H1 (cell line): ENCODE measurements around the gene BTRC. TPM values are rescaled to one million over a fixed set of nuclear protein-coding genes. Genes with fewer than 3 reads are reported as not detected.

Experiments
- CTCF ChIA-PET: fragments of 300-600 bp; sonication (Branson Sonifier 250); formaldehyde crosslinking; loops from one replicate; lab custom pipeline; 2021; ENCODE audit not compliant: partially characterized antibody; lab: Charles Lee
- POLR2A ChIA-PET: fragments of 300-600 bp; sonication (Branson Sonifier 250); formaldehyde crosslinking; loops from one replicate; lab custom pipeline; 2021; ENCODE audit warnings: inconsistent platforms; ENCODE audit not compliant: partially characterized antibody; lab: Charles Lee
- DNase-seq, 2 experiments: peaks; one replicate each; pipeline versions ENCODE4 v3.0.0 to v3.0.0-alpha.2; 2010 to 2022; ENCODE audit warnings: low spot score in 2 of 2, low read depth in 1 of 2, mixed read lengths in 1 of 2
- FAIRE-seq: peaks from 2 replicates; lab custom pipeline; 2011; peaks lifted over from hg19 to GRCh38; lab: Jason Lieb, UNC
- H2AFZ ChIP-seq: 2 replicates; pipeline ENCODE4 v1.8.1; 2012; ENCODE audit warnings: low read length, inconsistent platforms
- H2AK5ac ChIP-seq: 2 replicates; pipeline ENCODE4 v1.6.1; 2013; ENCODE audit warnings: low read depth, low read length
- H2BK120ac ChIP-seq: replicated peaks from 2 replicates; pipeline ENCODE3; 2013; ENCODE audit warnings: low read depth, low read length, inconsistent platforms
- H2BK12ac ChIP-seq: 2 replicates; pipeline ENCODE4 v1.6.1; 2013; ENCODE audit warnings: low read depth, low read length
- H2BK15ac ChIP-seq: 2 replicates; pipeline ENCODE4 v1.6.1; 2013; ENCODE audit warnings: low read length
- H2BK20ac ChIP-seq: 2 replicates; pipeline ENCODE4 v1.6.1; 2013; ENCODE audit warnings: low read length
- H2BK5ac ChIP-seq: 2 replicates; pipeline ENCODE4 v1.6.1; 2013; ENCODE audit warnings: low read depth, low read length
- H3K14ac ChIP-seq: 2 replicates; pipeline ENCODE4 v1.6.1; 2013; ENCODE audit warnings: inconsistent platforms; ENCODE audit not compliant: insufficient read length
- H3K18ac ChIP-seq: 2 replicates; pipeline ENCODE4 v1.6.1; 2013; ENCODE audit warnings: low read length; ENCODE audit errors: extremely low read depth
- H3K23ac ChIP-seq: 2 replicates; pipeline ENCODE4 v1.6.1; 2013; ENCODE audit warnings: inconsistent platforms; ENCODE audit not compliant: insufficient read length
- H3K23me2 ChIP-seq: 2 replicates; pipeline ENCODE4 v1.6.1; 2013; ENCODE audit warnings: low read depth, low read length
- H3K27ac ChIP-seq: 2 replicates; pipeline ENCODE4 v1.6.1; 2011; ENCODE audit warnings: low read depth, low read length, inconsistent platforms
- H3K27me3 ChIP-seq, 4 experiments: replicated peaks in 1 of 4; 1 replicate in 1 of 4; 2 replicates in 3 of 4; pipeline versions ENCODE4 v1.6.1 to v1.8.1; 2011 to 2013; ENCODE audit warnings: low read length in 3 of 4, mild to moderate bottlenecking in 3 of 4, inconsistent platforms in 2 of 4, mixed read lengths in 2 of 4, moderate library complexity in 1 of 4; ENCODE audit not compliant: control insufficient read depth in 3 of 4, insufficient read depth in 3 of 4; ENCODE audit errors: extremely low read depth in 1 of 4
- H3K36me3 ChIP-seq, 4 experiments: 2 replicates each; pipeline versions ENCODE4 v1.6.1 to v1.8.1; 2011 to 2013; ENCODE audit warnings: mild to moderate bottlenecking in 4 of 4, low read length in 3 of 4, moderate library complexity in 2 of 4, control low read depth in 1 of 4, inconsistent platforms in 1 of 4; ENCODE audit not compliant: insufficient read depth in 4 of 4, control insufficient read depth in 2 of 4
- H3K4ac ChIP-seq: replicated peaks from 2 replicates; pipeline ENCODE3; 2013; ENCODE audit warnings: low read length, low read depth, mixed read lengths, inconsistent platforms; ENCODE audit not compliant: insufficient read length
- H3K4me1 ChIP-seq, 4 experiments: replicated peaks in 1 of 4; 1 replicate in 1 of 4; 2 replicates in 3 of 4; pipeline versions ENCODE4 v1.6.1 to v1.8.1; 2011 to 2013; ENCODE audit warnings: low read length in 3 of 4, inconsistent platforms in 2 of 4, mixed read lengths in 1 of 4; ENCODE audit not compliant: insufficient read depth in 4 of 4, control insufficient read depth in 3 of 4
- H3K4me2 ChIP-seq, 2 experiments: 2 replicates each; pipeline versions ENCODE4 v1.6.1 to v1.8.1; 2011 to 2013; ENCODE audit warnings: low read depth in 2 of 2, low read length in 2 of 2, control low read depth in 1 of 2, inconsistent platforms in 1 of 2, mild to moderate bottlenecking in 1 of 2; ENCODE audit not compliant: insufficient read depth in 1 of 2
- H3K4me3 ChIP-seq, 4 experiments: fragments of 200-600, 300-600 bp in 1 of 4; sonication (generic), shearing (Covaris generic), sonication (Bioruptor Twin) in 1 of 4; 2 replicates each; pipeline versions ENCODE4 v1.5.1 to v1.8.1; 2011 to 2016; ENCODE audit warnings: low read length in 4 of 4, low read depth in 3 of 4, control low read depth in 2 of 4, inconsistent platforms in 2 of 4, mild to moderate bottlenecking in 2 of 4, mixed read lengths in 1 of 4, moderate library complexity in 1 of 4; ENCODE audit not compliant: insufficient read depth in 2 of 4; ENCODE audit errors: extremely low read depth in 1 of 4
- H3K56ac ChIP-seq: replicated peaks from 2 replicates; pipeline ENCODE3; 2013; ENCODE audit warnings: low read depth, mild to moderate bottlenecking, mixed read lengths, low read length, inconsistent platforms; ENCODE audit not compliant: insufficient read length
- H3K79me1 ChIP-seq: 2 replicates; pipeline ENCODE4 v1.6.1; 2013; ENCODE audit warnings: low read depth, low read length, control low read depth
- H3K79me2 ChIP-seq, 2 experiments: 2 replicates each; pipeline versions ENCODE4 v1.6.1 to v1.8.1; 2012 to 2013; ENCODE audit warnings: low read length in 2 of 2, mild to moderate bottlenecking in 2 of 2, inconsistent platforms in 1 of 2; ENCODE audit not compliant: insufficient read depth in 2 of 2, control insufficient read depth in 1 of 2
- H3K9ac ChIP-seq, 4 experiments: replicated peaks in 1 of 4; 1 replicate in 1 of 4; 2 replicates in 3 of 4; pipeline versions ENCODE4 v1.6.1 to v1.8.1; 2011 to 2013; ENCODE audit warnings: low read depth in 3 of 4, low read length in 3 of 4, control low read depth in 2 of 4, mild to moderate bottlenecking in 2 of 4, moderate library complexity in 2 of 4, inconsistent platforms in 1 of 4; ENCODE audit errors: extremely low read depth in 1 of 4
- H3K9me3 ChIP-seq, 2 experiments: 2 replicates each; pipeline versions ENCODE4 v1.6.1 to v1.8.1; 2012 to 2013; ENCODE audit warnings: mild to moderate bottlenecking in 2 of 2, moderate library complexity in 2 of 2, control low read depth in 1 of 2, inconsistent platforms in 1 of 2, low read depth in 1 of 2, low read length in 1 of 2, mixed read lengths in 1 of 2; ENCODE audit not compliant: insufficient read depth in 2 of 2
- H4K20me1 ChIP-seq, 2 experiments: replicated peaks in 1 of 2; 2 replicates each; pipeline versions ENCODE3 to v1.8.1; 2011 to 2013; ENCODE audit warnings: inconsistent platforms in 2 of 2, low read length in 2 of 2, mild to moderate bottlenecking in 1 of 2; ENCODE audit not compliant: insufficient read depth in 2 of 2, control insufficient read depth in 1 of 2
- H4K5ac ChIP-seq: 2 replicates; pipeline ENCODE4 v1.6.1; 2013; ENCODE audit warnings: low read length, low read depth, mixed read lengths, inconsistent platforms; ENCODE audit not compliant: insufficient read length
- H4K8ac ChIP-seq: 2 replicates; pipeline ENCODE4 v1.8.0; 2013; ENCODE audit warnings: mild to moderate bottlenecking, moderate library complexity, low read length, inconsistent platforms; ENCODE audit not compliant: insufficient read depth; ENCODE audit errors: extremely low read depth
- H4K91ac ChIP-seq: replicated peaks from 2 replicates; pipeline ENCODE3; 2013; ENCODE audit warnings: low read length, mixed read lengths, inconsistent platforms; ENCODE audit not compliant: insufficient read length
- CBX8 ChIP-seq: fragments of 300-800, 300-1000 bp; sonication (generic); IDR thresholded peaks from 2 replicates; pipeline ENCODE4 v1.7.1; 2016; ENCODE audit warnings: low read depth, low read length, borderline replicate concordance
- KDM4A ChIP-seq: IDR thresholded peaks from one replicate; pipeline ENCODE4 v1.7.1; 2012; ENCODE audit warnings: low read depth, mild to moderate bottlenecking, moderate library complexity, low read length, inconsistent platforms; ENCODE audit not compliant: severe bottlenecking
- NRF1 ChIP-seq: IDR thresholded peaks from 2 replicates; pipeline ENCODE4 v1.6.1; 2011; ENCODE audit warnings: mild to moderate bottlenecking, low read depth, low read length, improper control_type of control experiment
- POLR2AphosphoS5 ChIP-seq: IDR thresholded peaks from 2 replicates; pipeline ENCODE4 v1.6.1; 2011; ENCODE audit warnings: low read depth, low read length
- SAP30 ChIP-seq: fragments of 300-600 bp; sonication (generic); IDR thresholded peaks from 2 replicates; pipeline ENCODE4 v1.7.1; 2012; ENCODE audit warnings: low read length, moderate library complexity, mild to moderate bottlenecking, inconsistent platforms; ENCODE audit not compliant: insufficient read depth, insufficient replicate concordance
- SP4 ChIP-seq: IDR thresholded peaks from 2 replicates; pipeline ENCODE4 v1.6.1; 2012; ENCODE audit warnings: low read length, inconsistent platforms
- TBP ChIP-seq: IDR thresholded peaks from 2 replicates; pipeline ENCODE4 v1.6.1; 2011; ENCODE audit warnings: low read depth, low read length, improper control_type of control experiment
- YY1 ChIP-seq: IDR thresholded peaks from 2 replicates; pipeline ENCODE4 v1.6.1; 2011; ENCODE audit warnings: low read depth, mild to moderate bottlenecking, low read length
- WGBS, 2 experiments: shearing (Covaris generic) in 1 of 2; methylation state at CpG; one replicate each; pipeline versions ENCODE4 v1.1.6 to v1.1.7; 2013 to 2015; ENCODE audit warnings: low lambda C conversion rate in 2 of 2, mixed read lengths in 2 of 2, inconsistent platforms in 1 of 2, low coverage in 1 of 2, missing lambda C conversion rate in 1 of 2; ENCODE audit not compliant: insufficient replicate concordance in 2 of 2, insufficient coverage in 1 of 2, insufficient read length in 1 of 2; ENCODE audit errors: extremely low coverage in 1 of 2, missing lambda C conversion rate in 1 of 2; 5-methylcytosine and 5-hydroxymethylcytosine counted together
- polyA plus RNA-seq, 7 experiments: library from polyadenylated mRNA; depleted of rRNA in 3 of 7; stranded (reverse) in 5 of 7; unstranded in 2 of 7; fragments of >200 nt in 5 of 7; fragments of 200-250 nt in 2 of 7; gene quantifications; 1 replicate in 5 of 7; 2 replicates in 1 of 7; 4 replicates in 1 of 7; pipeline versions ENCODE4 v1.2.1 to v1.2.3, GENCODE V29; 2011 to 2013; ENCODE audit warnings: missing spikeins in 2 of 7, mixed read lengths in 2 of 7
- total RNA-seq: library from RNA; stranded (reverse); fragmentation: NEBNext Ultra II Directional; extraction: Animal tissue kit (Norgen Biotek cat#: 25700); gene quantifications from 2 replicates; pipeline ENCODE4 v1.2.1, GENCODE V29; 2021

Gene BTRC
- total and polyA plus RNA-seq, 2 of the 8 experiments (the other 6 are each of a cell fraction or from before 2014, with no cell fraction given) = 9.9 to 24.7 TPM

DNA sequence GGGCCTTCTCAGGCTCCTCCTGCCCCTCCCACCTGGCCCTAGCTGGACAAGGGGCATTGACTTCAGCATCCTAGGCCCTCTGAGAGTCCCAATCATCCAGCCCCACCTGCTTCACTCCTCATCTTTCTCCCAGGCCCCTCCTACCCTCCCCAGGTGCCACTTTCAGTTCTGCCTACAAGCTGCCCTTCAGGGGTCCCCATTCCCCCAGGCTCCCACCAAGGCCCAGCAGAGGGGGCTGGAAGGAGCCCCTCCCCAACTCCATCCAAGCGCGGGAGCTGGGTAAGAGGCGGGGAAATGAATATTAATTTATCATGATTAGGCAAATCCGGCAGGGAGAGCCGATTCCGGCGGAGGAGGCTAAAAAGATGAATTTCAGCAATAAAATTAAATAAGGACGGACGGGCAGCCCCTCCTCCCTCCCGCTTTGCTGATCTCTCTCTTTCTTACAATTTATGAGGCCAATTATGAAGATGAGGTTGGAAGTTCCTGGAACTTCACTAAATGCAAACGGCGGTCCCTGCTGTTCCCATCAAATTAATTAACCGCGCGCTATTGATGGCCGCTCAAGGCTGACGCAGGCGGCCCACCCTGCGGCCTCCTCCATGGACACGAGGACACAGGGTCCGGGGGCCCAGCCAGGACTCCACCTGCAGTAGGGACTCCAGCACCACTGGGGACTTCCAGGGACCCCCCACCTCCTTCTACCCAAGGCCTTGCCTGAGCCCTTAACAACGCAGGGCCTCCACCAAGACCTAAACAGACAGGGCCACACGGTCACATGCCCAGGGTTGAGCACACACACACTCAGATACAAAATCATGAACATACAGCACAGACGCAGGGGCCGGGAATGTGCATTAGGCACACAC lies 220.2 kb downstream of the BTRC start:
- H3K9me3 ChIP-seq = peaks cover 6 to 9% of the 10 kb centered on the region in 2 experiments; a peak in 2 of 4 replicates
- FAIRE-seq (no peak), DNase-seq (no peak)
- no peak overlapping the region; the same call in 1 of the 2 replicates for H2BK15ac ChIP-seq
- H3K27me3 ChIP-seq = peaks cover 6 to 40% (median 28%) of the 10 kb centered on the region in 4 experiments
- no peak overlapping the region for H3K4me2 ChIP-seq
- peaks cover 0 to 14% (median 7%) of the 10 kb centered on the region in 4 experiments; a peak in 5 of 7 replicates for H3K4me1 ChIP-seq
- no peak overlapping the region for H2BK20ac ChIP-seq
- whole genome bisulfite sequencing, 2 experiments = 95% methylated on average over 25 of the region's 25 CpGs; no CpG with 5 or more reads in 1 of the 2 experiments
- no peak overlapping the region; the same call in 1 of the 2 replicates for H4K8ac ChIP-seq
- peaks cover 1 to 6% (median 5%) of the 10 kb centered on the region in 4 experiments; a peak in 2 of 8 replicates for H3K36me3 ChIP-seq
- no peak overlapping the region for H2BK120ac ChIP-seq
- no peak overlapping the region for H4K91ac ChIP-seq
- H3K18ac ChIP-seq = no peak overlapping the region; the same call in 1 of the 2 replicates
- H3K79me1 ChIP-seq = no peaks in the 10 kb centered on the region
- no peaks in the 10 kb centered on the region for H3K79me2 ChIP-seq
- no peak overlapping the region for H4K5ac ChIP-seq
- peaks cover 14% of the 10 kb centered on the region for H3K23me2 ChIP-seq
- no peak overlapping the region for H2AFZ ChIP-seq
- H3K9ac ChIP-seq = no peak overlapping the region
- CTCF ChIA-PET = interaction anchor here (0.8 to 2.1 kb wide), 2 partner anchors 133 to 360 kb away, joined by 3 to 14 read pairs; no protein-coding TSS in a partner anchor
- POLR2A ChIA-PET = interaction anchor here (1.9 to 6.5 kb wide), 3 partner anchors 9 to 13 kb away, joined by 9 to 42 read pairs (median 9); partner anchors contain the start of genes DPCD and POLL
- H3K4ac ChIP-seq = no peak overlapping the region
- H3K14ac ChIP-seq = no peak overlapping the region
- H3K23ac ChIP-seq = no peak overlapping the region
- H2BK12ac ChIP-seq = no peak overlapping the region
- TF ChIP-seq SP4 (no peak), NRF1 (no peak), TBP (no peak), CBX8 (no peak), YY1 (no peak), POLR2AphosphoS5 (no peak), KDM4A (no peak), SAP30 (no peak)
- no peak overlapping the region for H3K56ac ChIP-seq
- H2BK5ac ChIP-seq = no peak overlapping the region; the same call in 1 of the 2 replicates
- peaks cover 0 to 6% of the 10 kb centered on the region in 2 experiments for H4K20me1 ChIP-seq
- H2AK5ac ChIP-seq = no peak overlapping the region
- H3K4me3 ChIP-seq = no peak overlapping the region
- H3K27ac ChIP-seq = no peak overlapping the region
